Epithelial cell of esophagus (primary cell): ENCODE results near the gene ATP1A4.
A peak's percentile ranks its signal among the peaks of the same experiment; 100 is the strongest.
"Not testable (repeated sequence)": the region's sequence is repeated elsewhere in the genome, so short reads cannot be mapped to it uniquely, and the experiment has no call there.

ENCODE experiments used
- DNase-seq: peaks from one replicate; pipeline ENCODE4 v3.0.0; 2010; ENCODE audit warnings: low read depth
- H3K4me3 ChIP-seq: 2 replicates; pipeline ENCODE4 v1.5.1; 2011; ENCODE audit warnings: mild to moderate bottlenecking, low read length, control low read depth
- TF ChIP-seq, protein P1 (sequence below): IDR thresholded peaks from 2 replicates; pipeline ENCODE4 v1.5.1; 2011; ENCODE audit warnings: low read depth, mild to moderate bottlenecking, low read length, control low read depth, inconsistent platforms; ENCODE audit not compliant: insufficient read depth; ENCODE audit errors: missing control alignments

Gene ATP1A4

GRCh38 chr1:160123726-160124125 lies 27.7 kb upstream of the ATP1A4 start:
- H3K4me3 ChIP-seq: no peak overlapping the region
- no peak for DNase-seq
- TF ChIP-seq, protein P1, sequence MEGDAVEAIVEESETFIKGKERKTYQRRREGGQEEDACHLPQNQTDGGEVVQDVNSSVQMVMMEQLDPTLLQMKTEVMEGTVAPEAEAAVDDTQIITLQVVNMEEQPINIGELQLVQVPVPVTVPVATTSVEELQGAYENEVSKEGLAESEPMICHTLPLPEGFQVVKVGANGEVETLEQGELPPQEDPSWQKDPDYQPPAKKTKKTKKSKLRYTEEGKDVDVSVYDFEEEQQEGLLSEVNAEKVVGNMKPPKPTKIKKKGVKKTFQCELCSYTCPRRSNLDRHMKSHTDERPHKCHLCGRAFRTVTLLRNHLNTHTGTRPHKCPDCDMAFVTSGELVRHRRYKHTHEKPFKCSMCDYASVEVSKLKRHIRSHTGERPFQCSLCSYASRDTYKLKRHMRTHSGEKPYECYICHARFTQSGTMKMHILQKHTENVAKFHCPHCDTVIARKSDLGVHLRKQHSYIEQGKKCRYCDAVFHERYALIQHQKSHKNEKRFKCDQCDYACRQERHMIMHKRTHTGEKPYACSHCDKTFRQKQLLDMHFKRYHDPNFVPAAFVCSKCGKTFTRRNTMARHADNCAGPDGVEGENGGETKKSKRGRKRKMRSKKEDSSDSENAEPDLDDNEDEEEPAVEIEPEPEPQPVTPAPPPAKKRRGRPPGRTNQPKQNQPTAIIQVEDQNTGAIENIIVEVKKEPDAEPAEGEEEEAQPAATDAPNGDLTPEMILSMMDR: no peak

- DNase-seq: peak; percentile 90
- H3K4me3 ChIP-seq: no peak overlapping the region
- TF ChIP-seq, protein P1: peak; percentile 16
These were observed 26.5 kb upstream of the ATP1A4 start for GRCh38 chr1:160124705-160125478.

- DNase-seq: no peak
- TF ChIP-seq, protein P1: no peak
- H3K4me3 ChIP-seq: no peak overlapping the region
These were observed 25.7 kb upstream of the ATP1A4 start for GRCh38 chr1:160125746-160126145.

DNA sequence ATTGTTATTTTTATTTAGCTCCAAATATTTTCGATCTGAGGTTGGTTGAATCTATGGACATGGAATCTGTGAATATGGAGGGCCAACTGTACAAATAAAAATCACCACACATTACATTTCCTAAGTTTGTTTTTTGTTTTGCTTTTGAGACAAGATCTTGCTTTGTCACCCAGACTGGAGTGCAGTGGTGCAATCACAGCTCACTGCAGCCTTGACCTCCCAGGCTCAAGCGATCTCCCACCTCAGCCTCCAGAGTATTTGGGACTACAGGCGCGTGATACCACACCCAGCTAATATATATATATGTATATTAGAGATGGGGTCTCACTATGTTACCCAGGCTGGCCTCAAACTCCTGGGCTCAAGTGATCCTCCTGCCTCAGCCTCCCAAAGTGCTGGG lies 25.1 kb upstream of the ATP1A4 start:
- DNase-seq, H3K4me3 ChIP-seq: not testable (repeated sequence)

DNA sequence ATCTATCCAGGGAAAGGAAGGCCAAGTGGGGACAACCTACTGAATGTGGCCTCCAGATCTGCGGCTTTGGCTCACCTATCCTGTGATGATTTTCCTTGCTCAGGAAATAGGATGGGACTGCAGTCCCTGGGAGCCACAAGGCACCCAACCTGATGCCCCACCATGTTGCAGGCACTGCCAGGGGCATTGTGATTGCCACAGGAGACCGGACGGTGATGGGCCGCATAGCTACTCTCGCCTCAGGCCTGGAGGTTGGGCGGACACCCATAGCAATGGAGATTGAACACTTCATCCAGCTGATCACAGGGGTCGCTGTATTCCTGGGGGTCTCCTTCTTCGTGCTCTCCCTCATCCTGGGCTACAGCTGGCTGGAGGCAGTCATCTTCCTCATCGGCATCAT lies 24.0 kb upstream of the ATP1A4 start:
- TF ChIP-seq, protein P1: no peak
- DNase-seq: no peak
- no peak overlapping the region for H3K4me3 ChIP-seq

- H3K4me3 ChIP-seq: no peak overlapping the region
- DNase-seq: peak; percentile 42
- TF ChIP-seq, protein P1: no peak
These were observed 23.4 kb upstream of the ATP1A4 start for GRCh38 chr1:160127865-160128523.

DNA sequence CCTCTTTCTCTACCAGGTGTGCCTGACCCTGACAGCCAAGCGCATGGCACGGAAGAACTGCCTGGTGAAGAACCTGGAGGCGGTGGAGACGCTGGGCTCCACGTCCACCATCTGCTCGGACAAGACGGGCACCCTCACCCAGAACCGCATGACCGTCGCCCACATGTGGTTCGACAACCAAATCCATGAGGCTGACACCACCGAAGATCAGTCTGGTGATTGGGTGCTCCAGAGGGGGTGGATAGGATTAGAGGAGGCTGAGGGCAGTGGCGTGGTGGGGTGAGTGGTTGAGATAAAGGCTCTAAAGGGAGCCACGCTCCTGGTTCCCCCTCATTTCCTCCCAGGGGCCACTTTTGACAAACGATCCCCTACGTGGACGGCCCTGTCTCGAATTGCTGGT lies 22.8 kb upstream of the ATP1A4 start:
- no peak overlapping the region for H3K4me3 ChIP-seq
- TF ChIP-seq, protein P1: no peak
- no peak for DNase-seq
